Measurements from ENCODE around the gene MID1.

MID1 gene

DNA sequence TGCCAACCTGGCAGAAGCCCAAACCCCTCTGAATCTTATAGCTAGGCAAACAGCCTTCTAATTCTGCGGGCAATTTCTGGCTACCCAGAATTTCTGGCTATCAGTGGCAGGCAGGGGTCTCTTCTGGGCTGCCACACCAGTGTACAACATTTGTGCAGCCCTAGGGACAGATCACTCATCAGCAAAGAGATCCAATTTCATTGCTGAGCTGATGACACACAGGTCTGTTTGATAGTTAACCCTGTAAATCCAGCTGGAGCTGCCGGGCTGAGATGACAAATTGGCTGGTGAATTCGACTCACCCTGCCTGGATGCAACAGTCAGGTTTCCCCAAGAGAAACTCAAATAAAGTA is 2.4 kb downstream of the MID1 start:
- no peak for DNase-seq (ENCODE audit: low read depth, low spot score)
- WGBS (ENCODE audit: insufficient coverage, insufficient read length): no CpG with 5 or more reads among the region's 3 CpGs
- H3K27ac ChIP-seq (ENCODE audit: low read length): no peak overlapping the region
- H3K4me3 ChIP-seq (ENCODE audit: low read length): no peak overlapping the region
- H3K36me3 ChIP-seq (ENCODE audit: control insufficient read depth, insufficient read depth, low read length): no peaks in the 10 kb centered on the region
- H3K9me3 ChIP-seq (ENCODE audit: control insufficient read depth, insufficient read depth, low read length): no peaks in the 10 kb centered on the region
- H3K4me1 ChIP-seq (ENCODE audit: control insufficient read depth, insufficient read depth, low read length): no peaks in the 10 kb centered on the region; the same call in 1 of the 2 replicates
- no peaks in the 10 kb centered on the region for H3K27me3 ChIP-seq (ENCODE audit: control insufficient read depth, insufficient read depth, low read length)

DNA sequence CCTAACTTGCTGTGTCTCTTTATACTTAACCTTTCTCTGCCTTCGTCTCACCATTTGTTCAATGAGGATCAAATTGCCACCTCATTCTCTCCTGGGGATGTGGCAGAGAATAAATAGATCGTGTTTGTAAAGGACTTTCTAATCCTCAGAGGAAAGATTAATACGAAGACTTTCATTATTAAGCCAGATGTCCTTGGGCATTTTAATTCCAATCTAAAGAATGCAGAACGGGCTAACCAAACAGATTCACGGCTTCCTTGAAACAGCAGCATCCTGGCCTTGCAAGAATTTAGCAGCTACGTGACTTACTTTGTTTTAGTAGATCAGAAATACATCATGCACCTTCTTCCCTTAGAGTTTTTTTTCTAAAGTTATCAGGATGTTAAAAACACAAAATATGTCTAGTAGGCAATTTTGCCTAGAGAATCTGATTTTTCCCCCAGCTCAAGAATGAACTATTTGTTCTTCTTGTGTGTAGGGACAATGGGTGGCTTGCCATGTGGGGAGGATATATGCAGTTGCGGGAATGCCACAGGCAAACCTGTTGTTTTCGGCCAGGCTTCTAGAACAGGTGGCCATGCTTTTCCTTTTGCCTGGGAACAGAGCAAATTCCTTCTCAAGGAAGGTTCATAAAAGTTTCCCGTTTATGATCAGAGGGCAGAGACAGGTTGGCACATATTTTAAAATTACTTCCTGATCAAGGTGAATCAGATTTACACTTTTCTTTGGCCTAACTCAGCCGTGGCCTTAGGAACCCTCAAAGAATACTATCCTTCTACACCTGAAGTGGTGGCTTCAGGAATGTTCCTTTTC is 3.0 kb downstream of the MID1 start:
- no peak for DNase-seq (ENCODE audit: low read depth, low spot score)
- H3K27me3 ChIP-seq (ENCODE audit: control insufficient read depth, insufficient read depth, low read length): no peaks in the 10 kb centered on the region
- WGBS (ENCODE audit: insufficient coverage, insufficient read length): no CpG with 5 or more reads among the region's 10 CpGs
- no peaks in the 10 kb centered on the region; the same call in 1 of the 2 replicates for H3K4me1 ChIP-seq (ENCODE audit: control insufficient read depth, insufficient read depth, low read length)
- H3K4me3 ChIP-seq (ENCODE audit: low read length): no peak overlapping the region
- H3K27ac ChIP-seq (ENCODE audit: low read length): no peak overlapping the region
- no peaks in the 10 kb centered on the region for H3K36me3 ChIP-seq (ENCODE audit: control insufficient read depth, insufficient read depth, low read length)
- no peaks in the 10 kb centered on the region for H3K9me3 ChIP-seq (ENCODE audit: control insufficient read depth, insufficient read depth, low read length)

GRCh38 chrX:10615931-10616774 is 4.2 kb downstream of the MID1 start:
- WGBS (ENCODE audit: insufficient coverage, insufficient read length): no CpG with 5 or more reads among the region's 14 CpGs
- Histone ChIP-seq H3K27ac (ENCODE audit: low read length) (no peak overlapping the region), H3K9me3 (ENCODE audit: control insufficient read depth, insufficient read depth, low read length) (no peaks in the 10 kb centered on the region), H3K36me3 (ENCODE audit: control insufficient read depth, insufficient read depth, low read length) (no peaks in the 10 kb centered on the region), H3K4me1 (ENCODE audit: control insufficient read depth, insufficient read depth, low read length) (no peaks in the 10 kb centered on the region; the same call in 1 of the 2 replicates), H3K4me3 (ENCODE audit: low read length) (no peak overlapping the region), H3K27me3 (ENCODE audit: control insufficient read depth, insufficient read depth, low read length) (no peaks in the 10 kb centered on the region)
- no peak for DNase-seq (ENCODE audit: low read depth, low spot score)

DNA sequence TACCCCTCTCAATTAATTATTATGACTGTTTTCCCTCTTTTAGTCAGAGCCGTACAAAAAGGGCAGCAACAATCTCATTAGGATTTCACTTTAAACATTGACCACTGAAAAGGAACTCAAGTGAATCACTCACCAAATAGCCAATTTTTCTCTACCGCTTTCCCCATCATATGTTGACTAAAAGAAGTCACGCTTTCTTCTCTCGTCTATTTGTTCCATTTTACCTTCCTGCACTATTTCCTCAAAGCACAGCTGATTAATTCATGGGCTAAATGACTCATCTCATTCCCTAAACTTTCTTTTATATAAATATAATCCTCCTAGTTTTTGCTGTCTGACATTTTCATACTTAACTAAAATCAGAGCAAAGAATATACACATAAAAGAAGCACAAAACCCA is 8.2 kb downstream of the MID1 start:
- no peaks in the 10 kb centered on the region for H3K36me3 ChIP-seq (ENCODE audit: control insufficient read depth, insufficient read depth, low read length)
- no CpG with 5 or more reads among the region's 4 CpGs for WGBS (ENCODE audit: insufficient coverage, insufficient read length)
- peaks cover under 1% of the 10 kb centered on the region for H3K4me1 ChIP-seq (ENCODE audit: control insufficient read depth, insufficient read depth, low read length)
- H3K27ac ChIP-seq (ENCODE audit: low read length): no peak overlapping the region
- no peak for DNase-seq (ENCODE audit: low read depth, low spot score)
- no peaks in the 10 kb centered on the region for H3K27me3 ChIP-seq (ENCODE audit: control insufficient read depth, insufficient read depth, low read length)
- H3K4me3 ChIP-seq (ENCODE audit: low read length): no peak overlapping the region
- H3K9me3 ChIP-seq (ENCODE audit: control insufficient read depth, insufficient read depth, low read length): no peaks in the 10 kb centered on the region

DNA sequence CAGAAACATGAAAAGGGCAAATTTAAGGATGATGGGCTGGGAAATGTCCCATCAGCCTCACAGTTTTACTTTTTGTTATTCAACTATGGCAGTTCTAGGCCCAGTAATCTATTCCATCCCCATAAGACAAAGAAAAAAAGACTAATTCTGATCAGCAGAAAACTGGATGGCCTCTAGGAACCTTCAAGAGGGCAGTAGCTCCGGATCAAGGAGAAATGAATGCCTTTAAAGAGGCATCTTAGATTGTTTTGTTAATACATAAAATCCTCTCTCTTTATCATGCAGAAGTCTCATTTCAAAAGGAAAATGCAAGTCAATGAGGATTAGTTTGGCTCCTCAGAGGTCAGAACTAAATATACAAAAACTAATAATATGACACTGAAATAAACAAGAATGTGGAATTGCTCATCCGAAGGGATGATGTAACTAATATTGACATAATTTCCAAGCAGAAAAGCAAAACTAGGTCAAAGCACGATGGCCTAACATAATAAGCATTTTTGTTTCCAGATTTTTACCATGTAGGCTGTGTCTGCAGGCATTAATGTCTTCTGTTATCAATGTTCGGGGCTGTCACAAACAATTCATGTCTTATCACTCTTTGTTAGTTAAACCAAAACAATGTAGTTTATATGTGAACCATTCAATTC is 8.8 kb downstream of the MID1 start:
- H3K27ac ChIP-seq (ENCODE audit: low read length): no peak overlapping the region
- H3K36me3 ChIP-seq (ENCODE audit: control insufficient read depth, insufficient read depth, low read length): no peaks in the 10 kb centered on the region
- no peaks in the 10 kb centered on the region for H3K9me3 ChIP-seq (ENCODE audit: control insufficient read depth, insufficient read depth, low read length)
- no peaks in the 10 kb centered on the region for H3K27me3 ChIP-seq (ENCODE audit: control insufficient read depth, insufficient read depth, low read length)
- no CpG with 5 or more reads among the region's 4 CpGs for WGBS (ENCODE audit: insufficient coverage, insufficient read length)
- no peak overlapping the region for H3K4me3 ChIP-seq (ENCODE audit: low read length)
- H3K4me1 ChIP-seq (ENCODE audit: control insufficient read depth, insufficient read depth, low read length): peaks cover 2% of the 10 kb centered on the region
- no peak for DNase-seq (ENCODE audit: low read depth, low spot score)

GRCh38 chrX:10608099-10608498 is 12.3 kb downstream of the MID1 start:
- H3K4me1 ChIP-seq (ENCODE audit: control insufficient read depth, insufficient read depth, low read length): peaks cover 2% of the 10 kb centered on the region
- no CpG with 5 or more reads among the region's 3 CpGs for WGBS (ENCODE audit: insufficient coverage, insufficient read length)

DNA sequence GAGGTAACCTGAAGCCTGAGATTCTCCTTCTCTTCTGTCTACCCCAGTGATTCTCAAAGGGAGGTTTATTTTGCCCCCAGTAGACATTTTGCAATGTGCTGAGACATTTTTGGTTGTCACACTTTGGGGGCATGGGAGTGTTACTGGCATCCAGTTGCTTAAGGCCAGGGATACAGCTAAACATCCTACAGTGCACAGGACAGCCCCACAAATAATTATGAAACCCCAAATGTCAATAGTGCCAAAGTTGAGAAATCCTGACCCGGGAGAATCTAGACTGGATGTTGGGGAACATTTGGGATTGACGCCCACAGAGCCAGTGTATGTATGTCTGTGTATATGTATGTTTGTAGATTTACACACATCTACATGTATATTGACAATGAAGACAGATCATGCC is 13.2 kb downstream of the MID1 start:
- Histone ChIP-seq H3K27ac (ENCODE audit: low read length) (no peak overlapping the region), H3K9me3 (ENCODE audit: control insufficient read depth, insufficient read depth, low read length) (no peaks in the 10 kb centered on the region), H3K4me1 (ENCODE audit: control insufficient read depth, insufficient read depth, low read length) (peaks cover 2% of the 10 kb centered on the region), H3K36me3 (ENCODE audit: control insufficient read depth, insufficient read depth, low read length) (no peaks in the 10 kb centered on the region), H3K4me3 (ENCODE audit: low read length) (no peak overlapping the region), H3K27me3 (ENCODE audit: control insufficient read depth, insufficient read depth, low read length) (no peaks in the 10 kb centered on the region)
- DNase-seq (ENCODE audit: low read depth, low spot score): no peak
- WGBS (ENCODE audit: insufficient coverage, insufficient read length): no CpG with 5 or more reads among the region's 2 CpGs

More at GRCh38 chrX:10608099-10608498, 12.3 kb downstream of the MID1 start:
- Histone ChIP-seq H3K9me3 (ENCODE audit: control insufficient read depth, insufficient read depth, low read length) (no peaks in the 10 kb centered on the region), H3K36me3 (ENCODE audit: control insufficient read depth, insufficient read depth, low read length) (no peaks in the 10 kb centered on the region), H3K27me3 (ENCODE audit: control insufficient read depth, insufficient read depth, low read length) (no peaks in the 10 kb centered on the region), H3K27ac (ENCODE audit: low read length) (no peak overlapping the region), H3K4me3 (ENCODE audit: low read length) (no peak overlapping the region)
- no peak for DNase-seq (ENCODE audit: low read depth, low spot score)

DNA sequence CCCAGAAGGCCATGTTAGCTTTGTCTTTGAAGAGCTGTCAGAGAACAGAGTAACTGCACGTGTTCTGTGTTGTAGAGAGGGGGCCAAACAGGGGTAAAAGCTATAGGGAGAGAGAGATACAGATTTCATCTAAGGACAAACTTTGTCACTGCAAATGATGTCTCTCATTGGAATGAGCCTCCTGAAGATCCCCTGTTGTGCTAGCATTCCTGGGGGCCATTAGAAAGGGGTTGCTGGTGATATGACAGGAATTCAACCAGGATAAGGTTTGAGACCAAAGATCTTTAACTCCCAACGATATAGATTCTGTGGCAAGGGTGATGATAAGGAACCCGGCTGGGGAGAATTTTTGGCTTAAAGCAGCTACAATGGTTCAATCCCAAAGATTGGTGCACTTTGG is 16.8 kb downstream of the MID1 start:
- peaks cover 2% of the 10 kb centered on the region for H3K4me1 ChIP-seq (ENCODE audit: control insufficient read depth, insufficient read depth, low read length)

GRCh38 chrX:10602646-10603045 is 17.7 kb downstream of the MID1 start:
- Histone ChIP-seq H3K36me3 (ENCODE audit: control insufficient read depth, insufficient read depth, low read length) (no peaks in the 10 kb centered on the region), H3K4me3 (ENCODE audit: low read length) (no peak overlapping the region), H3K27me3 (ENCODE audit: control insufficient read depth, insufficient read depth, low read length) (no peaks in the 10 kb centered on the region), H3K9me3 (ENCODE audit: control insufficient read depth, insufficient read depth, low read length) (no peaks in the 10 kb centered on the region), H3K27ac (ENCODE audit: low read length) (no peak overlapping the region), H3K4me1 (ENCODE audit: control insufficient read depth, insufficient read depth, low read length) (peaks cover 2% of the 10 kb centered on the region)
- WGBS (ENCODE audit: insufficient coverage, insufficient read length): no CpG with 5 or more reads among the region's 2 CpGs
- no peak for DNase-seq (ENCODE audit: low read depth, low spot score)

More for the DNA sequence above, 16.8 kb downstream of the MID1 start:
- no peak for DNase-seq (ENCODE audit: low read depth, low spot score)
- Histone ChIP-seq H3K27ac (ENCODE audit: low read length) (no peak overlapping the region), H3K4me3 (ENCODE audit: low read length) (no peak overlapping the region), H3K36me3 (ENCODE audit: control insufficient read depth, insufficient read depth, low read length) (no peaks in the 10 kb centered on the region), H3K27me3 (ENCODE audit: control insufficient read depth, insufficient read depth, low read length) (no peaks in the 10 kb centered on the region), H3K9me3 (ENCODE audit: control insufficient read depth, insufficient read depth, low read length) (no peaks in the 10 kb centered on the region)
- WGBS (ENCODE audit: insufficient coverage, insufficient read length): no CpG with 5 or more reads among the region's 3 CpGs

GRCh38 chrX:10600479-10600878 is 19.9 kb downstream of the MID1 start:
- H3K4me3 ChIP-seq (ENCODE audit: low read length): no peak overlapping the region
- H3K36me3 ChIP-seq (ENCODE audit: control insufficient read depth, insufficient read depth, low read length): no peaks in the 10 kb centered on the region
- no peak for DNase-seq (ENCODE audit: low read depth, low spot score)
- no peak overlapping the region for H3K27ac ChIP-seq (ENCODE audit: low read length)
- WGBS (ENCODE audit: insufficient coverage, insufficient read length): no CpG with 5 or more reads among the region's 1 CpG
- H3K4me1 ChIP-seq (ENCODE audit: control insufficient read depth, insufficient read depth, low read length): no peaks in the 10 kb centered on the region
- no peaks in the 10 kb centered on the region for H3K9me3 ChIP-seq (ENCODE audit: control insufficient read depth, insufficient read depth, low read length)
- no peaks in the 10 kb centered on the region for H3K27me3 ChIP-seq (ENCODE audit: control insufficient read depth, insufficient read depth, low read length)

All from iPS DF 6.9 (cell line).